NT2/D1 (cell line): Measurements from ENCODE around the gene GPR162.

Experiments
- DNase-seq: peaks from one replicate; pipeline ENCODE4 v3.0.0-alpha.2; 2011; ENCODE audit warnings: low read depth, low spot score
- H3K27me3 ChIP-seq: 2 replicates; pipeline ENCODE4 v1.6.0; 2011; ENCODE audit warnings: mild to moderate bottlenecking; ENCODE audit not compliant: insufficient read length, insufficient read depth
- H3K36me3 ChIP-seq: 2 replicates; pipeline ENCODE4 v1.6.1; 2011; ENCODE audit warnings: mild to moderate bottlenecking, low read length, mixed read lengths; ENCODE audit not compliant: insufficient read depth, insufficient read length
- H3K4me1 ChIP-seq: 2 replicates; pipeline ENCODE4 v1.5.1; 2011; ENCODE audit not compliant: insufficient read depth, insufficient read length
- H3K4me3 ChIP-seq: 2 replicates; pipeline ENCODE4 v1.5.1; 2011; ENCODE audit warnings: low read depth; ENCODE audit not compliant: insufficient read length
- H3K9ac ChIP-seq: 2 replicates; pipeline ENCODE4 v1.6.0; 2011; ENCODE audit warnings: low read depth; ENCODE audit not compliant: insufficient read length
- H3K9me3 ChIP-seq: 2 replicates; pipeline ENCODE4 v1.5.1; 2011; ENCODE audit warnings: mild to moderate bottlenecking, low read length; ENCODE audit not compliant: insufficient read depth
- SUZ12 ChIP-seq: IDR thresholded peaks from 2 replicates; pipeline ENCODE4 v1.6.1; 2011; ENCODE audit not compliant: insufficient read length, insufficient read depth; ENCODE audit errors: extremely low read depth
- YY1 ChIP-seq: IDR thresholded peaks from 2 replicates; pipeline ENCODE4 v1.6.1; 2011; ENCODE audit not compliant: insufficient read length, insufficient read depth
- ZNF274 ChIP-seq: IDR thresholded peaks from 2 replicates; pipeline ENCODE4 v1.6.1; 2011; ENCODE audit warnings: mild to moderate bottlenecking, low read depth, low read length

Gene GPR162

GRCh38 chr12:6782119-6782518 is 39.5 kb upstream of the GPR162 start:
- no peak overlapping the region for H3K4me3 ChIP-seq
- H3K27me3 ChIP-seq = peaks cover 12% of the 10 kb centered on the region
- no peak overlapping the region for H3K9ac ChIP-seq
- H3K9me3 ChIP-seq = no peaks in the 10 kb centered on the region
- H3K36me3 ChIP-seq = no peaks in the 10 kb centered on the region
- DNase-seq = no peak
- TF ChIP-seq ZNF274 (no peak), YY1 (no peak), SUZ12 (no peak)
- peaks cover 39% of the 10 kb centered on the region for H3K4me1 ChIP-seq

GRCh38 chr12:6782850-6783566 is 38.6 kb upstream of the GPR162 start:
- H3K36me3 ChIP-seq = no peaks in the 10 kb centered on the region
- H3K9ac ChIP-seq = no peak overlapping the region
- no peaks in the 10 kb centered on the region for H3K9me3 ChIP-seq
- DNase-seq = no peak
- peaks cover 4% of the 10 kb centered on the region for H3K27me3 ChIP-seq
- H3K4me1 ChIP-seq = peaks cover 30% of the 10 kb centered on the region
- no peak for TF ChIP-seq ZNF274
- no peak for TF ChIP-seq YY1
- no peak for TF ChIP-seq SUZ12
- no peak overlapping the region for H3K4me3 ChIP-seq

GRCh38 chr12:6783828-6784227 is 37.8 kb upstream of the GPR162 start:
- Histone ChIP-seq H3K9me3 (no peaks in the 10 kb centered on the region), H3K4me1 (peaks cover 30% of the 10 kb centered on the region), H3K27me3 (no peaks in the 10 kb centered on the region), H3K36me3 (no peaks in the 10 kb centered on the region), H3K4me3 (no peak overlapping the region), H3K9ac (no peak overlapping the region)
- TF ChIP-seq SUZ12 (no peak), ZNF274 (no peak), YY1 (no peak)
- DNase-seq = no peak

GRCh38 chr12:6784296-6784695 is 37.3 kb upstream of the GPR162 start:
- Histone ChIP-seq H3K36me3 (no peaks in the 10 kb centered on the region), H3K9me3 (no peaks in the 10 kb centered on the region), H3K4me3 (no peak overlapping the region), H3K4me1 (peaks cover 30% of the 10 kb centered on the region), H3K9ac (peak overlapping the region; percentile 0), H3K27me3 (no peaks in the 10 kb centered on the region)
- DNase-seq = no peak
- TF ChIP-seq SUZ12 (no peak), YY1 (no peak)

GRCh38 chr12:6784761-6785160 is 36.9 kb upstream of the GPR162 start:
- H3K36me3 ChIP-seq = no peaks in the 10 kb centered on the region
- peak overlapping the region; percentile 0 for H3K9ac ChIP-seq
- TF ChIP-seq SUZ12 (no peak), ZNF274 (no peak), YY1 (no peak)
- H3K9me3 ChIP-seq = no peaks in the 10 kb centered on the region
- no peak for DNase-seq
- H3K27me3 ChIP-seq = no peaks in the 10 kb centered on the region
- peaks cover 31% of the 10 kb centered on the region for H3K4me1 ChIP-seq
- no peak overlapping the region for H3K4me3 ChIP-seq

- TF ChIP-seq SUZ12 = no peak
- no peak for TF ChIP-seq ZNF274
- no peak for TF ChIP-seq YY1
These were observed 35.1 kb upstream of the GPR162 start for GRCh38 chr12:6786416-6787094.

GRCh38 chr12:6787309-6787708 is 34.3 kb upstream of the GPR162 start:
- Histone ChIP-seq H3K9ac (no peak overlapping the region), H3K27me3 (no peaks in the 10 kb centered on the region), H3K4me1 (peaks cover 28% of the 10 kb centered on the region), H3K4me3 (no peak overlapping the region), H3K9me3 (no peaks in the 10 kb centered on the region), H3K36me3 (no peaks in the 10 kb centered on the region)
- TF ChIP-seq YY1 = no peak
- no peak for TF ChIP-seq ZNF274
- TF ChIP-seq SUZ12 = no peak
- DNase-seq = no peak

More at GRCh38 chr12:6786416-6787094, 35.1 kb upstream of the GPR162 start:
- no peak overlapping the region for H3K4me3 ChIP-seq
- H3K27me3 ChIP-seq = no peaks in the 10 kb centered on the region
- DNase-seq = peak; percentile 80
- H3K9me3 ChIP-seq = no peaks in the 10 kb centered on the region
- H3K4me1 ChIP-seq = peaks cover 25% of the 10 kb centered on the region
- peak overlapping the region; percentile 58 for H3K9ac ChIP-seq
- H3K36me3 ChIP-seq = no peaks in the 10 kb centered on the region
